Panc1 (cell line): ENCODE measurements around the gene IDUA. TPM values are rescaled to one million over a fixed set of nuclear protein-coding genes. Genes with fewer than 3 reads are reported as not detected.

Source experiments
- ATAC-seq: fragments of 200-7000 bp; cut with Tn5 transposase; 2 replicates; pipeline ENCODE4 v1.9.1; 2020; ENCODE audit warnings: mild to moderate bottlenecking, moderate library complexity
- BruUV-seq: library from RNA; stranded (reverse); fragments of 400-500 nt; replicated peaks from 2 replicates; lab custom pipeline; 2021; lab: Mats Ljungman, UMichigan
- CTCF ChIA-PET: fragments of 300-600 bp; sonication (Branson Sonifier 250); formaldehyde crosslinking; loops from one replicate; lab custom pipeline; 2022; ENCODE audit warnings: antibody characterized with exemption; lab: Charles Lee
- POLR2A ChIA-PET: fragments of 300-600 bp; sonication (Branson Sonifier 250); formaldehyde crosslinking; loops from one replicate; lab custom pipeline; 2022; ENCODE audit warnings: antibody characterized with exemption; lab: Charles Lee
- DNase-seq: peaks from one replicate; pipeline ENCODE4 v3.0.0-alpha.2; 2010; ENCODE audit warnings: low read depth, low spot score
- H3K27ac ChIP-seq: 2 replicates; pipeline ENCODE4 v1.5.1; 2011; ENCODE audit warnings: mild to moderate bottlenecking, low read length, inconsistent platforms
- H3K27me3 ChIP-seq: fragments of 200-500 bp; sonication (Bioruptor generic); 2 replicates; pipeline ENCODE4 v1.6.0; 2014; ENCODE audit warnings: low read length, inconsistent platforms; ENCODE audit not compliant: control insufficient read depth, insufficient read depth
- H3K36me3 ChIP-seq: fragments of 200-500 bp; sonication (Bioruptor generic); 2 replicates; pipeline ENCODE4 v1.5.1; 2014; ENCODE audit warnings: inconsistent platforms, mild to moderate bottlenecking, low read length, moderate library complexity; ENCODE audit not compliant: control insufficient read depth, insufficient read depth
- H3K4me1 ChIP-seq: 2 replicates; pipeline ENCODE4 v1.5.1; 2011; ENCODE audit warnings: inconsistent platforms, mild to moderate bottlenecking, low read length, moderate library complexity; ENCODE audit not compliant: control insufficient read depth, insufficient read depth
- H3K4me3 ChIP-seq, 2 experiments: 2 replicates each; pipeline ENCODE4 v1.5.1; 2011 to 2012; ENCODE audit warnings: low read depth in 2 of 2, low read length in 2 of 2, mild to moderate bottlenecking in 2 of 2, inconsistent platforms in 1 of 2, moderate library complexity in 1 of 2
- H3K9me3 ChIP-seq: fragments of 200-500 bp; sonication (Bioruptor generic); 2 replicates; pipeline ENCODE4 v1.5.1; 2014; ENCODE audit warnings: low read depth, mild to moderate bottlenecking, inconsistent platforms, low read length, moderate library complexity; ENCODE audit not compliant: control insufficient read depth, insufficient read depth
- CTCF ChIP-seq: fragments of 450-650 bp; IDR thresholded peaks from 2 replicates; pipeline ENCODE4 v1.5.1; 2017; ENCODE audit warnings: mild to moderate bottlenecking
- POLR2AphosphoS5 ChIP-seq: IDR thresholded peaks from 2 replicates; pipeline ENCODE4 v1.6.1; 2012; ENCODE audit warnings: mild to moderate bottlenecking, low read depth, low read length, moderate library complexity
- REST ChIP-seq, 2 experiments: IDR thresholded peaks; 2 replicates each; pipeline ENCODE4 v1.6.1; 2011 to 2012; ENCODE audit warnings: low read depth in 2 of 2, control low read depth in 1 of 2, low read length in 1 of 2, mild to moderate bottlenecking in 1 of 2, moderate library complexity in 1 of 2; ENCODE audit not compliant: insufficient read depth in 1 of 2
- SIN3A ChIP-seq: IDR thresholded peaks from 2 replicates; pipeline ENCODE4 v1.6.1; 2012; ENCODE audit warnings: low read depth, mild to moderate bottlenecking, low read length, moderate library complexity, borderline replicate concordance; ENCODE audit not compliant: insufficient read depth
- TCF7L2 ChIP-seq: IDR thresholded peaks from 2 replicates; pipeline ENCODE4 v1.6.1; 2011; ENCODE audit warnings: mild to moderate bottlenecking, low read depth, low read length, inconsistent platforms
- in situ Hi-C: cut with HindIII; loops from 2 replicates; pipeline ENCODE4 v1.10.0; 2016; ENCODE audit warnings: low sequenced_read_pairs, low pct_unique_long_range_greater_than_20kb
- intact Hi-C: fragments of 100-400 bp; cut with micrococcal nuclease; formaldehyde crosslinking; loops from one replicate; pipeline ENCODE4 v1.10.0; 2022; ENCODE audit not compliant: unreplicated experiment
- total RNA-seq: library from RNA; stranded (reverse); gene quantifications from one replicate; pipeline ENCODE4 v1.2.1, GENCODE V29; 2021; ENCODE audit not compliant: unreplicated experiment

Gene IDUA
- total RNA-seq, 1 experiment from 2014 or later = 30.6 TPM

GRCh38 chr4:950136-951020 lies 36.5 kb upstream of the IDUA start:
- H3K27me3 ChIP-seq = no peaks in the 10 kb centered on the region
- no peak overlapping the region for H3K4me3 ChIP-seq
- ChIA-PET CTCF (no interaction called here), POLR2A (interaction anchor here (0.6 kb wide), 1 partner anchor 14 kb away, joined by 4 read pairs; no protein-coding TSS in a partner anchor)
- DNase-seq (no peak), ATAC-seq (no peak)
- no peak overlapping the region for H3K27ac ChIP-seq
- no peaks in the 10 kb centered on the region for H3K4me1 ChIP-seq
- H3K9me3 ChIP-seq = no peaks in the 10 kb centered on the region
- no peaks in the 10 kb centered on the region for H3K36me3 ChIP-seq
- TF ChIP-seq CTCF (no peak), TCF7L2 (no peak), POLR2AphosphoS5 (no peak), REST (IDR thresholded peaks at IDR 0.05; ENCODE audit: insufficient read depth in 1 of 2, low read depth in 2 of 2, low read length in 1 of 2) (no peak), SIN3A (no peak)
- in situ Hi-C loops (no loop called here), intact Hi-C loops (no loop called here)
- no TSS peak for BruUV-seq

- in situ Hi-C loops (no loop called here), intact Hi-C loops (no loop called here)
- ChIA-PET CTCF (no interaction called here), POLR2A (interaction anchor here (0.6 kb wide), 1 partner anchor 15 kb away, joined by 4 read pairs; no protein-coding TSS in a partner anchor)
- Histone ChIP-seq H3K27ac (no peak overlapping the region), H3K27me3 (no peaks in the 10 kb centered on the region), H3K9me3 (no peaks in the 10 kb centered on the region), H3K4me1 (no peaks in the 10 kb centered on the region), H3K36me3 (no peaks in the 10 kb centered on the region), H3K4me3 (no peak overlapping the region)
- BruUV-seq = no TSS peak
- DNase-seq (no peak), ATAC-seq (no peak)
- TF ChIP-seq CTCF (no peak), POLR2AphosphoS5 (no peak), SIN3A (no peak)
Measured at GRCh38 chr4:951186-951585, 35.7 kb upstream of the IDUA start.
